Cerebellar nuclear complex (tissue), 1 donor: ENCODE results near the gene FBXL16.

Experiments
- DNase-seq, 2 experiments: peaks; one replicate each; lab custom pipeline; 2025; lab: John Stamatoyannopoulos, UW

The FBXL16 gene

DNA sequence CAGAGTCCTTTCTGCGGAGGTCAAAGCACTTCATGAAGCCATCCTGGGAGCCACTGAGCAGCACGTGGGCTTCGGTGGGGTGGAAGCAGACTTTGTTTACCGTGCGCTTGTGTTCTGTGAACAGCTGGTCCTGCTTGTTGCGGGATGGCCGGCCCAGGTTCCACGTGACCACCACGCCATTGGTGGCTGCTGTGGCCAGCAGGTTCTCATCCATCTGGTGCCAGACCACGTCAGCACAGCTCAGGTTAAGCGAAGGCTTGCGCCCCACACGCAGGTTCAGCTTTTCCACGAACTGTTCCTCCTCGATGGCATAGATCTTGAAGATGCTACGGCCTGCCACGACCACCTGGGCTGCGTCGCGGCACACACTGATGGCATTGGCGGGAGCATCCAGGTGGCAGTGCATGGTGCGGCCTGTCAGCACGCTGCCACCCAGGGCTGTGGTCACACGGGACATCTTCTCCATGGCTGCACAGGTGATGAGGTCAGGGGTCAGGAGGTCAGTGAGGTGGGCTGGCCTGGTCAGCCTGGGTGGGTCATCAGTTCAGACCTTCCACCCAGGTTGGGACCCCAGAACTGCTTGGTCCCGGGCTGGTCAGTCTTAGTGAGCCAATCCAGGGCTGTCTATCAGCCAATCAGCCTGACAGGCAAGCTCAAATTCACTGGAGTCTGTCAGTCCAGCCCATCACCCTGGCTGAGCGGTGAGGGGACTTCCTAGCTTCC is 16.3 kb downstream of the FBXL16 start:
- DNase-seq, result no peak

DNA sequence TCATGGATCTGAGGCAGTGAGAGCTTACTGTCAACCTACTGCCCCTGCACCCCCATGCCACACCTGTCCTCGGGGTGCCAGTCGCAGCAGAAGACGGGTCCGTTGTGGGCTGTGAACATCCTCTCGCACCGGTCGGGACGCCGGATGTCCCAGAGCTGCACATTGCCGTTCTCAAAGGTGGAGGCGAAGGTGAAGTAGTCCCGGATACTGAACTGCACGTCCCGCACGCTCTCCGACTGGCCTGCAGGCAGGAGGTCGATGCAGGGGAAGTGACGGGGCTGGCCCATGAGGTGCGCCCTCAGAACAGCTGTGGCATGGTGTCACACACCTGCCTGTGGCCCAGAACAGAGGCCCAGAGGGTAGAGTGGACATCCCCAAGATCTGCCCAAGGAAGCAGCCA is 18.1 kb downstream of the FBXL16 start:
- DNase-seq, result no peak

DNA sequence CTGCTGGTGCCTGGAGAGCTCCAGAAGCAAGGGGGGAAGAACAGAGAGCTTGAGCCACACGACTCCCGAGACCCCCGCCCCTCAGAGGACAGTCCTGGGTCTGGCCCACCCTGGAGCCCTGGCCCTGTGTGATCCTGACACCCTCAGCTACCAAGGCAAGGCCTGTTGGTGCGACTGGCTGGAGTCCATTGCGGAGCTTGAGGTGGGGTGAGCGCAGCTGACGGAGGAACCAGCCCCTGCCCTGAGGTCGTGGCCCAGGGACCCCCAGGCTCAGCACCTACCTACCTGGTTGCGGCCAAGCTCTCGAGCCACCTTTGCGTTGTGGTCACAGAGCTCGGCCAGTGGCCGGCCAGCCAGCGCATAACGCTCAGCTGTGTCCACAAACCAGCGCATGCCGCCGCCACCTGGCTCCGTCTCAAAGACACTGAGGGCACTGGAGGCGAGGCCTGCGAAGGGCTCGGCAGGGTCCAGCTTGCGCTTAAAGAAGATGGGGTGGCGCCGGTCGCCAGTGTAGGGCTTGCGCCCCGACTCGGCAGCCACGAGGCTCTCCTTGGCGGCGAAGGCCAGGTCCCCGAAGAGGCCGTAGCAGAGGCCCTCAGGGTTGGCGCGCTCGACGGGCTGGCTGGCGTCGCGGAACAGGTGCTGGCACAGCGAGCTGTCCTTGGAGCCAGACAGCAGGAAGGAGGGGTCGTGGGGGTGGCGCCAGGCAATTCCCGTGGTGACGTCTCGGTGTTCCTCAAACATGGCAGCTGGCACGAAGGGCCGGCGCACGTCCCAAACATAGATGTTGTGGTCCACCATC is 18.9 kb downstream of the FBXL16 start:
- DNase-seq, result no peak

DNA sequence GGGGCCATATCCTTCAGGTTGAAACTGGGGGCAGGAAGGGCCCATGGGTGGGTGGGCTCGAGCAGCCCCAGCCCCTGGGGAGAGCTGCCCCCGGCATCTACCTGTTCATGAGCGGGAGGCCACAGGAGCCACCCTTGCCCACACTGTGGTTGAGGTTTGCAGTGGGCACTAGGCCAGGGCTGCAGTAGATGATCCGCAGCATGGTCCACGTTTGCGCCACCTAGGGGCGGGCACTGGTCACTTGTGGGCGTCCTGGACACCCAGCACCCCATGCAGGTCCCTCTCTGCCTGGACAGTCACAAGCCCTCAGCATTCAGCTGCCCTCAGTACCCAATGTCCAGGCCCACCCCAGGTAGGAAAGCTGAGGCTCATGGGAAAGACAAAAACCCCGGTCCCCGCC is 19.6 kb downstream of the FBXL16 start:
- no peak for DNase-seq

DNA sequence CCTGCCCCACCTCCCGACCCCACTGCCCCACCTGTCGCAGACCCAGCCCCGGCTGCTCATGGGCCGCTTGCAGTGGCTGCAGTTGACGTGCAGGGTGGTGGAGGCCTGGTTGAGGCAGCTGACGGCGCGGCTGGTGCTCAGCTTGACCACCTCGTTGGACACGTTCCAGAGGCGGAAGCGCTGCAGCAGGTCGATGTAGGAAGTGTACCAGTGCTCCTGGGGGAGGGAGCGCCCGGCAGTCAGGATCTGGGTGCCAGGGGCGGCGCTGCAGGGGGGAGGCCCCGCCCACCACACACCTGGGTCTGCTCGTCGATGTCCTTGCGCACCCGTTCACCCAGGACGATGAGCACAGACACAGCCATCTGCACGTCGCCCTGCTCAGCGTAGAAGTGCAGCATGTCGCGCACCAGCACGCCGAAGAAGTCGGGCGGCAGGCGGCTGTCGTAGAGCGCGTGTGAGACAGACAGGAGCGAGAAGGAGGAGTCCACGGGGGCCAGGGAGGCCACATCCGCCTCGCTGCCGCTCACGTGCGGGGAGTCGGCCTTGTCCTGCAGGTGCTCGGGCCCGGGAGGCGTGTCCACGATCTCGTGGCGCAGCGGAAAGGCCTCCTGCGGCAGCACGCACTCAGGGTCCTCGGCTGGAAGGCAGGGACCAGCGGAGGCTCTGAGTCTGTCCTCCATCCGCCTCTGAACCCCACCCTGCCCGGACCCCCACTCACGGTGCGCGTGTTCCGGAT is 20.5 kb downstream of the FBXL16 start:
- DNase-seq, result no peak

DNA sequence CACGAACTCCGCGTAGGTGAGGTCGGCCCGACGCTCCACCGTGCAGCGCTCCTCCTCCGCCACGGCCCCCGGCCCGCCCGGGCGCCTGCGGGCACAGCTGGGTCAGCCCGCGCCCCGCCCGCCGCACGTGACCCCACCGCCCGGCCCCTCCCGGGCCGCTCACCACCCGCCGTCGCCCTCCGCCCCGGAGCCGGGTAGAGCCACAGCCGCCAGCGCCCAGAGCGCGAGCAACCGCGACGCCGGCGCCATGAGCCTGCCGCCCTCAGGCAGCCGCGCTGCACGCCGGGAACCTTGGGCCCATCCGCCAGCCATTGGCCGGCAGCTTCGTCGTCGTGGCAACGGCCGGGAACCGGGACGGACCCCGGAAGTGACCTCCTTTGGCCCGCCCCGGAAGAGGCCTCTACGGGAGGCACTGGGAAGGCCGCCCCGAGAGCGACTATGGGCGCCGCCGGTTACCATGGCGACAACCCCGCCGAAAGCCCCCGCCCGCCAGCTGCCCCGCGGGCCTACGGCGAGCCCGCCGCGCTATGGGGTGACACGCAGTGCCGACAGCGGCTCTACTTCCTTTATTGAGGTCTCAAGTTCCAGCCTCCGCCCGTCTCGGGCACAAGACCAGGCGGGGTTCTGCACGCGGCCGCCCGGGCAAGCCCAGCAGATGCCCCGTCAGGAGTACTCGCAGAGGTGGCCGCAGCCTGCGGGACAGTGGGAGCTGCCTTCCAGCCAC is 21.4 kb downstream of the FBXL16 start, which contains the start of gene JMJD8:
TSS of gene JMJD8 (minus strand) at position 264 of the 724 bp plus-strand sequence. CDS start at position 249, 15 bp downstream.
- peak; percentile 37 to 70 for DNase-seq

DNA sequence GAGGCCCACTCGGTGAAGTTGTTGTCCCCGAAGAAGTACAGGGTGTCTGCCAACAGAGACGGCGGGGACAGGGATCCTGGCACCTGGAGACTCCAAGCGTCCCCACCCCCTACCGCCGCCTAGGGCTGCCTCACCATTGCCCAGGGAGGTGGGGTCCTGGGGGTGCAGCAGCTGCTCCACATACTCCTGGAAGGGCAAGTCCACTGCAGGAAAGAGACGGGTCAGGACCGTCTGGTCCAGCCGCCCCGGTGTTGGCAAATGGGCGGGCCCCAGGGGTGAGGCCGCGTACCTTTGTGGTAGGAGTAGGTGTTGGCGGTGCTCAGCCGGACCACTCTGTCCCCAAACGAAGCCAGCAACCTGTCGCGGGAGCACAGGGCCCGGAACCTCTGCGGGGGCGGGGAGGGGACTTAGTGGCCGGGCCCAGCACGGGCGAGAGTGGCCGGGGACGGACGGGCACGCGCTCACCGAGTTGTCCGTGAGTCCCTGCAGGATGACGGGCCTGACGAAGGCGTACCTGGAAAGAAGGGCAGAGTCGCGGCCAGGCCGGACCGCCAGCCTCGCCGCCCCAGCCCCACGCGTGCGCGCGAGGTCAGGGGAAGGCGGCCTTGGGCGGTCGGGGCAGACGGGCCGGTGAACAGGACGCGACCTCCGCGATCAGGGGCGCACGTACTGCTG is 22.1 kb downstream of the FBXL16 start:
- DNase-seq, result no peak

DNA sequence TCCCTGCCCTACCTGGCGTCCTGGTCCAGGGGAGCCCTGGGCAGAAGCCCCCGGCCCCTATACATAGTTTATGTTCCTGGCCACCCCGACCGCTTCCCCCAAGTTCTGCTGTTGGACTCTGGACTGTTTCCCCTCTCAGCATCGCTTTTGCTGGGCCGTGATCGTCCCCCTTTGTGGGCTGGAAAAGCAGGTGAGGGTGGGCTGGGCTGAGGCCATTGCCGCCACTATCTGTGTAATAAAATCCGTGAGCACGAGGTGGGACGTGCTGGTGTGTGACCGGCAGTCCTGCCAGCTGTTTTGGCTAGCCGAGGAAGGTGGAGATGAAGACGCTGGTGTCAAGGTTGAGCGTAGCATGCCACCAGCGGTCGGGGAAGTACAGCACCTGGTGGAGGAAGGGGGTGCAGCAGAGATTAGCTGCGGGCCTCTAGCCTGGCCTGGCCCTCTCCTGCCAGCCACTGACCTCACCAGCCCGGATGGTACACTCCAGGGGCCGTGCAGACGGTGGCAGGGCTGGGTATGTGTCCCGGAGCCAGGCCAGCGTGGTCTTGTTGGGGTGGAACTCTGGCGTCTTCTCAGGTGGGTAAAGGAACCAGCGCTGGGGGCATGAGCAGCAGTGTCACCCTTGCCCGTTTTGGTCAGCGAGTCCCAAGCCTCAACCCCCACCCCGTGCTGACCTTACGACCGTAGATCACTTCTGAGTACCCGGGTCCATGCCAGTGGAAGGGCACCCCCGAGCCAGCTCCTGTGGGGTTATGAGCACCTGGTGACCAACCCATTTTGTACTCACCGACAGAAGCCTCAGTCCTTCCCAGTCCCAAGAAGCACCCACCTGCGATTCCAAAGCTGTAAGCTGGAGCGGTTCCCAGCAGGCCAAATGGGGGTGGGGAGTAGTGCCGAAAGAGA is 22.9 kb downstream of the FBXL16 start:
- no peak for DNase-seq

DNA sequence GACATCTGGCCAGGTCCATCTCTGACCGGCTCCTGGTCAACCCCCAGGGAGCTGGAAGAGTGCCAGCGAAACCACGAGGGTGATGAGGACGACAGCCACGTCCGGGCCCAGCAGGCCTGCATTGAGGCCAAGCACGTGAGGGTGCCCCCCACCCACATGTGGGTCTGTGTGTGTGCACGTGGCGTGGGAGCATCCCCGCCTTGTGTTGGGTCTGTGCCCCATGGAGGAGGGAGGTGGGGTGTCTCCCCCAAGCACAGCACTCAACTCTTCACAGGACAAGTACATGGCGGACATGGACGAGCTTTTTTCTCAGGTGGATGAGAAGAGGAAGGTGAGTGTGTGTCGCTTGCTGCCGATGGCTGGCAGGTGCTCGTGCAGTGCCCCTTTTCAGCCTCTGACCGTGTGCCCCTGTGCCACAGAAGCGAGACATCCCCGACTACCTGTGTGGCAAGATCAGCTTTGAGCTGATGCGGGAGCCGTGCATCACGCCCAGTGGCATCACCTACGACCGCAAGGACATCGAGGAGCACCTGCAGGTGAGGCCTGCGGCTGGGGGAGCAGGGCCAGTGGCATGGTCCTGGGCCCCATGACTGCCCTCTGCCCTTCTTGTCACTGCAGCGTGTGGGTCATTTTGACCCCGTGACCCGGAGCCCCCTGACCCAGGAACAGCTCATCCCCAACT is 23.7 kb downstream of the FBXL16 start:
- no peak for DNase-seq

DNA sequence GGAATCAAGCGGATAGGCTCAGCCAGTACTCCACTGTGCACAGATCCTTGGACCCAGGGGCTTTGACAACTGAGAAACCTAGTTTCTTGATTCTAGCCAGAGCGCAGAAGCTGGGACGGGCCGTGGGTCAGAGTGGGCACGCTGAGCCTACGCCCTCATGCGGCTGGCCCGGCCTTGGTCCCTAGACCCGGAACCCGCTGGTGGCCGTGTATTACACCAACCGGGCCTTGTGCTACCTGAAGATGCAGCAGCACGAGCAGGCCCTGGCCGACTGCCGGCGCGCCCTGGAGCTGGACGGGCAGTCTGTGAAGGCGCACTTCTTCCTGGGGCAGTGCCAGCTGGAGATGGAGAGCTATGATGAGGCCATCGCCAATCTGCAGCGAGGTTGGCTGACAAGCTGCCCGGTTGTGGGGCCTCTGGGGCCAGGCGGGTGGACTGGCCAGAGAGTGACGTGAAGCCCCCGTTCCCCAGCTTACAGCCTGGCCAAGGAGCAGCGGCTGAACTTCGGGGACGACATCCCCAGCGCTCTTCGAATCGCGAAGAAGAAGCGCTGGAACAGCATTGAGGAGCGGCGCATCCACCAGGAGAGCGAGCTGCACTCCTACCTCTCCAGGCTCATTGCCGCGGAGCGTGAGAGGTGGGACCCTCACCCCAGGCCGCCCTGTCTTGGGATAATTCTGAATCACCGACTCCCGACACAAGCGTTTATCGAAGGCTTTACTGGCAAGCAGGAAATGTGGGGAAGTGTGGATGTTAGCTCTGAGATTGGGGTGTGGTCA is 24.4 kb downstream of the FBXL16 start:
- DNase-seq, result no peak

DNA sequence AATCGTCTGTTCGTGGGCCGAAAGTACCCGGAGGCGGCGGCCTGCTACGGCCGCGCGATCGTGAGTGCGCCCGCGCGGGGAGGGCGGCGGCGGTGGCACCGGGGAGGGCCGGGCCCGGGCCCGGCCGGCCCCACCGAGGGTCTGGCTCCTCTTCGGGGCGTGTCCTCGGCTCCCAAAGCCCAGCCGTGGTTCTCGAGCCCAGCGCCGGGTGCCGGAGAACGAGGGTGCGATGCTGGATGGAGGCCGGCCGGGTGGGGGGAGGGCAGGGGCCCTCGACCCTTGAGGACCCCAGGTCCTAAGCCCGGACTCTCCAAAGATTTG is 25.0 kb downstream of the FBXL16 start:
- DNase-seq, result no peak

DNA sequence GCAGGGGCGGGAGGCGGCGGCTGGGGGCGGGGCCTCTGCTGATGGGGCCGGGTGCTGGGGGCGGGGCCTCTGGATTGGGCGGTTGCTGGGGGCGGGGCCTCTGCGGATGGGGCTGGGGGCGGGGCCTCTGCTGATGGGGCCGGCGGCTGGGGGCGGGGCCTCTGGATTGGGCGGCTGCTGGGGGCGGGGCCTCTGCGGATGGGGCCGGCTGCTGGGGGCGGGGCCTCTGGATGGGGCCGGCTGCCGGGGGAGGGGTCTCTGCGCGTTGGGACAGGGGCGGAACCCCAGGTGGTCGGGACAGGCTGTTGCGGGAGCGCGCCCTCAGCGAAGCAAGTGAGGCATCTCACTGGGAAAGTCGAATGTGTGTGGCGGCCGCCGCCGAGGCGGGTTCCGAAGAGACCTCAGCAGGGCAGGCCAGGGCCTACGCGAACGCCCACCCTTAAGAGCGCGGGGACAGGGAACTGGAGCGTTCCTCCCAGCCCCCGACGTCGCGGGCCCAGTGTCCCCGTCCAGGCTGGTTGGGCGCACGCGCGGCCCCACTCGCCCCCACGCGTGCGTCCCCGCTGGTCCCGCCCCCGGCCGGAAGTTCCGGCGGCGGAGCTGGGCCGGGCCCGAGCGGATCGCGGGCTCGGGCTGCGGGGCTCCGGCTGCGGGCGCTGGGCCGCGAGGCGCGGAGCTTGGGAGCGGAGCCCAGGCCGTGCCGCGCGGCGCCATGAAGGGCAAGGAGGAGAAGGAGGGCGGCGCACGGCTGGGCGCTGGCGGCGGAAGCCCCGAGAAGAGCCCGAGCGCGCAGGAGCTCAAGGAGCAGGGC is 25.6 kb downstream of the FBXL16 start, which contains the start of gene STUB1:
TSS of gene STUB1 (plus strand) at position 597 of the 811 bp plus-strand sequence. CDS start at position 713, 116 bp downstream.
- DNase-seq, result no peak

DNA sequence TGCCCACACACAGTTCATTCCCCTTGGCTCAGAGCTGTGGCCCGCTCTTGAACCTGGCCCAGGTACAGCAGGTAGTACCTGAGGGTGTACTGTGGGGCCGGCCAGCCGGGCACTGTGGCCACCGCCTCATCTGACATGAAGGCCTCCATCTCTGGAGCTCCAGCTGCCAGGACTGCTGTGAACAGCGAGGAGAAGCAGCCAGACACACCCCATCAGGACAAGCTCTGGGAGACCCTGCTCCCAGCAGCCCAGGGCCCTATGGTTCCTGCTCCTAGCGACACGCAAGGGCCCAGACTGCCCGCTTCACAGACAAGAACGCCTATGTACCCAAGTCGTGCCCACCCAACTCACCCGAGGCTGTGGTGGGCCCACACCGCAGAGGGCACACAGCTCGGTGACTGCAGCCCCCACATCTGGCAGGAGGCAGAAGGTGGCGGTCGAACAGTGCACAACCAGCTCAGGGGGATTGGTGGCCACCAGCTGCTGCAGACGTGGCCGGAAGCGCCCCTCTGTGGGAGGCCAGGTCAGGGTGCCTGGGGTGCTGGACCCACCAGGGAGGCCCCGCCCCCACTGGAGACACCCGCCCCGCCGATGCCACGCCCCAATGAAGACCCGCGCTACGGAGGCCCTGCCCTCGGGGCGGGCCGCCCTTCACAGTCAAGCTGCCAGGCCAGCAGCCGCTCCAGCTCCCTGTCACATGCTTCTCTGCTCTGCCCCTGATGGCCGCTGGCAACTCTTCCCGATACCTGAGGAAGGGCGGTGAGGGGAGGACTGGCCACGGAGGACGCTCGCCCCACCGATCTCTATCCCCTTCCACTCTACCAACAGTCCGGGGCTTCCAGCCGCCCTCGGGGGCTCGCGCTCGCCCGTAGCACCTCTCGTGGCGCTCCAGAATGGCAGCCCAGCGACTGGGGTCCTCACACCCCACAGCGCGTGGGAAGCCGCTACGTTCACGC is 26.5 kb downstream of the FBXL16 start:
- DNase-seq, result no peak

DNA sequence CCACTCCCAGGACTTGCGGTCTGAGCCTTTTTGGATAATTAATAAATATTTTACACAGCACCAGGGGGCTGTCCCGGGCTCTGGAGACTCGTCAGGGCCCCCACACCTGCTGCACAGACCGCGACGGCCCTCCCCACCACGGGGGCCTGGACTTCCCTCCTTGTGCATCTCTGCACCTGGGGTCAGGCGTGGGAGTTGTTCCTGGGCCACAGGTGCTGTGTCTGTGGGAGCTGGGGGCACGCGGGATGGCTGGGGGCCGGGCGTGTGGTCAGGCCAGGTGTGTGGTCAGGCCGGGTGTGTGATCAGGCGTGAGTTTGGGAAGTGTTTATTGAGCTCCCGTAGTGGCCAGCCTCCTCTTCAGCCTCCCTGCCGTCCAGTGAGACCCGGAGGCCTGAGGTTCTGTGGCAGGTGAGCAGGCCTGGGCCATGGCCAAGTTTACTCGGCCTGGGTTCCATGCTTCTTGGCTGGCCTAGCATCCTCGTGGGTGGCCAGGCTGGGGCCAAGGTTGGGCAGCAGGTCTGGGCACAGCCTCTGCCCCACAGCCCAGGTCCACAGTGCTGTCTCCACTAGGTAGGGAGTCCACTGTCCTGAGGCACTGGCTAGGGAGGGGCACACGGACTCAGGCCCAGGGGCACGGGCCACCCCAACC is 27.3 kb downstream of the FBXL16 start:
- DNase-seq, result no peak

DNA sequence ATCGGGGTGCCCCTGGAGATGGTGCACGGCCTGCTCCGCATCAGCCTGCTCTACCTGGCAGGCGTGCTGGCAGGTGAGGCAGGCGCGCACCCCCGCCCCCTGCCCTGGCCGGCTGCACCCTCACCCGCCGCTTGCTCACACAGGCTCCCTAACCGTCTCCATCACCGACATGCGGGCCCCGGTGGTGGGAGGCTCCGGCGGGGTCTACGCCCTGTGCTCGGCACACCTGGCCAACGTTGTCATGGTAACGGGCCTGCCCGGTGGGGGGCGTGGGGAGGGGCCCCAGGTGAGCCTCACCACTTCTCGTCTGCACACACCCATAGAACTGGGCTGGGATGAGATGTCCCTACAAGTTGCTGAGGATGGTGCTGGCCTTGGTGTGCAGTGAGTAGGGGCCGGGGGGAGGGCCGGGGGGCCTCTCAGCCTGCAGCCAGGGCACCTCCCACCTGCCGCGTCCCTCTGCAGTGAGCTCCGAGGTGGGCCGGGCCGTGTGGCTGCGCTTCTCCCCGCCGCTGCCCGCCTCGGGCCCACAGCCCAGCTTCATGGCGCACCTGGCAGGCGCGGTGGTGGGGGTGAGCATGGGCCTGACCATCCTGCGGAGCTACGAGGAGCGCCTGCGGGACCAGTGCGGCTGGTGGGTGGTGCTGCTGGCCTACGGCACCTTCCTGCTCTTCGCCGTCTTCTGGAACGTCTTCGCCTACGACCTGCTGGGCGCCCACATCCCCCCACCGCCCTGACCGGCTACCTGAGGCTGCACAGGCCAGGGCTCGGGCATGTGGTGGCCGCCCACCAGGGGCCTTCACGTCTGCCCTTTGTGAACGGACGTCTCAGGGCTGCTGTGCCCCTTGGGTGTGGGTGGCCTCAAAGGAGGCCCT is 28.0 kb downstream of the FBXL16 start:
- DNase-seq, result no peak
